ENCODE results near the gene GRM3. TPM values are rescaled to one million over a fixed set of nuclear protein-coding genes. Genes with fewer than 3 reads are reported as not detected.

GRM3 gene
- total RNA-seq, 4 donors from 2014 or later, result not detected

DNA sequence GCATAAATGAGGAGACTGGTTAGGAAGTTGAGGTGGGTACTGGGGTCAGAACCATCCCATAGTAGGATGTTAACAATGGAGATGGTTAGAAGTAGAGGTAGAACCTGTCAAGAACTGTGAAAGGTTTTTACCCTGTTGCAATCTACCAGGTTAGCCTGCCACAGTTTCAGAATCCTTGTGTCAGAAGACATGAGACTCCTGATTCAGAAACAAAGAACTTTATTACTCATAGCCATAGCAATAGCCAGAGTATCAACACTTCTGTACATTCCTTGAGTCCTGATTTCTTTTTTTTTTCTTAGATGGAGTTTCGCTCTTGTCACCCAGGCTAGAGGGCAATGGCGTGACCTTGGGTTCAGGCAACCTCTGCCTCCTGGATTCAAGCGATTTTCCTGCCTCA is 200.9 kb downstream of the GRM3 start:
- 91 to 97% methylated on average over 3 of the region's 3 CpGs for WGBS, 2 donors
- Histone ChIP-seq H3K4me1 (no peaks in the 10 kb centered on the region), H3K27me3 (no peaks in the 10 kb centered on the region), H3K36me3 (no peaks in the 10 kb centered on the region), H3K4me3 (replicated peaks in 1 of 3) (no peak overlapping the region), H3K9me3 (no peaks in the 10 kb centered on the region), H3K27ac (no peak overlapping the region)
- DNase-seq, result no peak
- intact Hi-C loops (cut with DNase I), result no loop called here
- no peak for TF ChIP-seq POLR2A (IDR thresholded peaks at IDR 0.05)
- TF ChIP-seq, protein P1, sequence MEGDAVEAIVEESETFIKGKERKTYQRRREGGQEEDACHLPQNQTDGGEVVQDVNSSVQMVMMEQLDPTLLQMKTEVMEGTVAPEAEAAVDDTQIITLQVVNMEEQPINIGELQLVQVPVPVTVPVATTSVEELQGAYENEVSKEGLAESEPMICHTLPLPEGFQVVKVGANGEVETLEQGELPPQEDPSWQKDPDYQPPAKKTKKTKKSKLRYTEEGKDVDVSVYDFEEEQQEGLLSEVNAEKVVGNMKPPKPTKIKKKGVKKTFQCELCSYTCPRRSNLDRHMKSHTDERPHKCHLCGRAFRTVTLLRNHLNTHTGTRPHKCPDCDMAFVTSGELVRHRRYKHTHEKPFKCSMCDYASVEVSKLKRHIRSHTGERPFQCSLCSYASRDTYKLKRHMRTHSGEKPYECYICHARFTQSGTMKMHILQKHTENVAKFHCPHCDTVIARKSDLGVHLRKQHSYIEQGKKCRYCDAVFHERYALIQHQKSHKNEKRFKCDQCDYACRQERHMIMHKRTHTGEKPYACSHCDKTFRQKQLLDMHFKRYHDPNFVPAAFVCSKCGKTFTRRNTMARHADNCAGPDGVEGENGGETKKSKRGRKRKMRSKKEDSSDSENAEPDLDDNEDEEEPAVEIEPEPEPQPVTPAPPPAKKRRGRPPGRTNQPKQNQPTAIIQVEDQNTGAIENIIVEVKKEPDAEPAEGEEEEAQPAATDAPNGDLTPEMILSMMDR (IDR thresholded peaks at IDR 0.05), result no peak

DNA sequence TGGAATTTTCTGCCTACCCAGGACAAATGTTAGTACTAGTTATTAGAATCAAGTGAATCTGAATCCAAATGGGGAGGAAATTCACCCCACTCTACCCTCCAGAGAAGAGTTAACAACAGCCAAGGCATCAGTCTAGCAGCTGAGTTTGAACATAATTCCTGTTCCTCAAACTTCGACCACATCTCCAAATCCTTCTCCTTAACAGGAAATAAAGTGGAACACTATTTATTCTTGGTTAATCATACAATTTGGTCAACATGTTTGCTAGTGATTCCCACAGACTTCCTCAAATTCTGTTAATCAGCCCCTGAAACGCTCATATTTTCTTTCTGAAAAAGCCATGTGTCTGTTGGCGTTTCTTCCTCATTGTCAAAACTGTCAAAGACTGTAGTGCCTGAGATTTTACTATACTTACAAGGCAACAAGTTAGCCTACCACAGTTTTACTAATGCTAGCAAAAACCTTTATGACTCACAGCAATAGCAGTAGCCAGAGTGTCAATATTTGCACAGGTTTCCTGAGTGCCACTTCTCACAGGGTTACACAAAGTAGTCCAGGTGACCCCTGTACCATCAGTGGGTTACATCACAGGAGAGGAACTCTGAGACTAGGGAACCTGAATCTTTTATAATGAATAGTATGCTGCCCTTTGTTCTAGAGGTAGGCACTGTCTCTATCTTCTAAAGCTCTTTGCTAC is 202.9 kb downstream of the GRM3 start:
- Histone ChIP-seq H3K27ac (no peak overlapping the region), H3K27me3 (no peaks in the 10 kb centered on the region), H3K4me3 (replicated peaks in 1 of 3) (no peak overlapping the region), H3K36me3 (no peaks in the 10 kb centered on the region), H3K9me3 (no peaks in the 10 kb centered on the region), H3K4me1 (no peaks in the 10 kb centered on the region)
- TF ChIP-seq POLR2A (IDR thresholded peaks at IDR 0.05), result no peak
- TF ChIP-seq, protein P1 (IDR thresholded peaks at IDR 0.05), result no peak
- intact Hi-C loops (cut with DNase I), result no loop called here
- no peak for DNase-seq
- 69% methylated on average over 3 of the region's 3 CpGs for WGBS, 2 donors

DNA sequence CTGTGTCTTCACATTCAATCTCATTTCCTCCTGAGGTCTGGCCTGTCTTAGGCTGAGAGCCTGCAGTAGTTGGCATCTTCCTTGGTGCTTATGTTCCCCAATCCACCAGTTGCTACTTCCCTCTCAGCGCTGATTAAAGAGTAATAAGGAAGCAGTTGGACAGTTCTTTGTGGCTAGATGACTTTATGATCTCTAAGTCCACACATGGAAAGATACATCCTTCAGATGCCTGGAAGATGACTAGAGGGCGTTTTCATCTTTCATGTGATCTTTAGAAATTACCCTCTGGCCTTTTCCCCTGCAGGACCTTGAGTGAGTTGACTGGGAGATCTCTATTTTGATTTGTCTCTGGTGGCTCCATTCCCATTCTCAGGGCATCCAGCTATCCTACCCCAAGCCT is 204.5 kb downstream of the GRM3 start:
- H3K36me3 ChIP-seq, result no peaks in the 10 kb centered on the region
- no peaks in the 10 kb centered on the region for H3K4me1 ChIP-seq
- no peak overlapping the region for H3K4me3 ChIP-seq (replicated peaks in 1 of 3)
- no peak for DNase-seq
- H3K9me3 ChIP-seq, result no peaks in the 10 kb centered on the region
- 80 to 89% methylated on average over 2 of the region's 2 CpGs for WGBS, 2 donors
- H3K27me3 ChIP-seq, result no peaks in the 10 kb centered on the region
- intact Hi-C loops (cut with DNase I), result no loop called here
- TF ChIP-seq POLR2A (IDR thresholded peaks at IDR 0.05), result no peak
- TF ChIP-seq, protein P1 (IDR thresholded peaks at IDR 0.05), result no peak
- no peak overlapping the region for H3K27ac ChIP-seq

DNA sequence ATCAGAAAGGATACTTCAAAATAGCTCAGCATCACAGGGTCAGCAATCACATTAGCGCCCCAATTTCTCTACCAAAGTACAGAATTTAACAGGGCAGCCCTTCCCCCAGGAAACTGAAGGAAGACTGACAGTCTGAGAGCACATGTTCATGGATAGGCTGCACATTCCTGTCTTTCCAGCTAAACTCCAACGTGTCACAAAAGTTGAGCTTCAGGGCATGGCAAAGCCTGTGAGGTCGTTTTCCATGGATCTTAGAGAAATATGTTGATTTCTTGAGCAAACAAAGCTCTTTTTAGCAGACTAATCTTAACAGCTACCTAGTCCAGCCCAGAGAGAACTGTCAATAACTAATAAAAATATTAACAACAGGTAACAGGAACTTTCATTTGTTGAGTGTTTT is 207.9 kb downstream of the GRM3 start:
- H3K27ac ChIP-seq, result no peak overlapping the region
- DNase-seq, result no peak
- H3K27me3 ChIP-seq, result no peaks in the 10 kb centered on the region
- H3K4me1 ChIP-seq, result no peaks in the 10 kb centered on the region
- TF ChIP-seq, protein P1 (IDR thresholded peaks at IDR 0.05), result no peak
- TF ChIP-seq POLR2A (IDR thresholded peaks at IDR 0.05), result no peak
- H3K36me3 ChIP-seq, result no peaks in the 10 kb centered on the region
- intact Hi-C loops (cut with DNase I), result no loop called here
- WGBS, 2 donors, result 49 to 53% methylated on average over 3 of the region's 3 CpGs
- no peak overlapping the region for H3K4me3 ChIP-seq (replicated peaks in 1 of 3)
- H3K9me3 ChIP-seq, result no peaks in the 10 kb centered on the region

DNA sequence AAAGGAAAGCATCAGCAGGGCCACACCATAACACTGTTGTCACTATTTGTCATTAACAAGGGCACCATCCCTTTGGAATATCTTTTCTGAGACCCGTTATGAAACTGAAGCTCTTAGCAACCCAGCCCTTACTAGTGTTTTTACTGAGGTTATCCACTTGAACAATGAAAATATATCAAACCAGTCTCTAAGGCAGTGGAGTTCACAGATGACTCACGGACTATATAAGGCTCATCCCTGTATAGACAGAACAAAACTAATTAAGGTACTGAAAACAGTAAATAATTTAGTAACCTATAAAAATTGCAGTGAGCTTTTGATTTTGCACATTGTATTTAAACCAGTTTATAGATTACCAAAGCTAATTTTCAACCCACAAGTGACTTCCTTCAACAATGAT is 219.7 kb downstream of the GRM3 start:
- intact Hi-C loops (cut with DNase I), result no loop called here
- 60 to 73% methylated on average over 2 of the region's 2 CpGs for WGBS, 2 donors

More for the DNA sequence above, 219.7 kb downstream of the GRM3 start:
- Histone ChIP-seq H3K27ac (no peak overlapping the region), H3K36me3 (no peaks in the 10 kb centered on the region), H3K9me3 (no peaks in the 10 kb centered on the region), H3K27me3 (no peaks in the 10 kb centered on the region), H3K4me1 (no peaks in the 10 kb centered on the region), H3K4me3 (replicated peaks in 1 of 3) (no peak overlapping the region)
- no peak for DNase-seq
- no peak for TF ChIP-seq POLR2A (IDR thresholded peaks at IDR 0.05)
- TF ChIP-seq, protein P1 (IDR thresholded peaks at IDR 0.05), result no peak

Measured in thyroid gland (tissue), 4 donors.